ENCODE measurements around the gene DHRS7.

DNA sequence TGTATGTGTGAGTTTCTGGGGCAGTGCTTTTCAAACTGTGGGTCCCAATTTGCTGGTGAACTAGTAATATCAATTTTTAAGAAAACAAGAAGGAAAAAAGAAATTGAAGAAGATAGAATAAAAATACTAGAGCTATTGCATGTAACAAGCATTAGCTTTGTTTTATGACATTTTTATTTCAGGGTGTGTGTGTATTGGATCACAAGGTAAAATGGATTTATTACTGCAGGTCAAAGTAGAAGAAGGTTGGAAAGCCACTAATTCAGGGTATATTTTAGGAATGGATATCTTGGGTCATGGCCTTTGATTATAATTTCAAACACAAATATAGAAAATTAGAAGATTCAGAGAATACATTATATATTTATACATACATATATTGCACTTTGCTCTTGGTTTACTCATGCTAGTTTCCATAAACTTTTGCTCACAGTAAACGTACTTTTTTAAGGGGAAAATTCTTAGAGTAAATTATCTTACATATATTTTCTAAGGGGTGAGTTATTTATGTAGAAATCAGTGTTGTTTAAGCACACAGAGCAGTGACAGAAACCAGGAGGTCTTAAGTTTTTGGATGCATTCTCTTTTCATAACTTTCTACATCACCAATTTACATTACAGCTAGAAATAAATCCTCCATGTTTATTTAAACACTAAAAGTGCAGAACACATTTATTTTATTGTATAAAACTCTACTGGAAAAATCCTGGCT lies 49.4 kb upstream of the DHRS7 start:
- TF ChIP-seq POLR2A (IDR thresholded peaks at IDR 0.05) (no peak), EP300 (IDR thresholded peaks at IDR 0.05) (no peak)
- TF ChIP-seq, protein P1, sequence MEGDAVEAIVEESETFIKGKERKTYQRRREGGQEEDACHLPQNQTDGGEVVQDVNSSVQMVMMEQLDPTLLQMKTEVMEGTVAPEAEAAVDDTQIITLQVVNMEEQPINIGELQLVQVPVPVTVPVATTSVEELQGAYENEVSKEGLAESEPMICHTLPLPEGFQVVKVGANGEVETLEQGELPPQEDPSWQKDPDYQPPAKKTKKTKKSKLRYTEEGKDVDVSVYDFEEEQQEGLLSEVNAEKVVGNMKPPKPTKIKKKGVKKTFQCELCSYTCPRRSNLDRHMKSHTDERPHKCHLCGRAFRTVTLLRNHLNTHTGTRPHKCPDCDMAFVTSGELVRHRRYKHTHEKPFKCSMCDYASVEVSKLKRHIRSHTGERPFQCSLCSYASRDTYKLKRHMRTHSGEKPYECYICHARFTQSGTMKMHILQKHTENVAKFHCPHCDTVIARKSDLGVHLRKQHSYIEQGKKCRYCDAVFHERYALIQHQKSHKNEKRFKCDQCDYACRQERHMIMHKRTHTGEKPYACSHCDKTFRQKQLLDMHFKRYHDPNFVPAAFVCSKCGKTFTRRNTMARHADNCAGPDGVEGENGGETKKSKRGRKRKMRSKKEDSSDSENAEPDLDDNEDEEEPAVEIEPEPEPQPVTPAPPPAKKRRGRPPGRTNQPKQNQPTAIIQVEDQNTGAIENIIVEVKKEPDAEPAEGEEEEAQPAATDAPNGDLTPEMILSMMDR (IDR thresholded peaks at IDR 0.05): no peak
